Naive thymus-derived CD8-positive, alpha-beta T cell (primary cell): ENCODE data around the gene TOMM20. TPM values are rescaled to one million over a fixed set of nuclear protein-coding genes. Genes with fewer than 3 reads are reported as not detected.
A peak's percentile ranks its signal among the peaks of the same experiment; 100 is the strongest.

Source experiments
- ATAC-seq, 2 donors: fragments of 150-1000 bp; cut with Tn5 transposase in 1 of 2; sonication (Bioruptor Pico), chemical (Tn5 transposase) in 1 of 2; 1 replicate in 1 of 2; 2 replicates in 1 of 2; pipeline ENCODE4 v1.10.0; 2021; ENCODE audit warnings: mild to moderate bottlenecking in 2 of 2, moderate library complexity in 2 of 2
- POLR2A ChIA-PET: fragments of 350-600 bp; sonication (Branson Sonifier 250); formaldehyde crosslinking; loops from one replicate; lab custom pipeline; 2021; ENCODE audit warnings: antibody characterized with exemption; lab: Charles Lee
- DNase-seq, 10 donors: peaks; one replicate each; pipeline versions ENCODE4 v3.0.0 to v3.0.0-alpha.2; 2020 to 2022
- H3K27ac Mint-ChIP-seq, 10 donors: one replicate each; pipeline ENCODE4 v1.8.0; 2020 to 2022; ENCODE audit warnings: mild to moderate bottlenecking in 10 of 10, mixed read lengths in 10 of 10, moderate library complexity in 4 of 10, inconsistent platforms in 1 of 10
- H3K27me3 Mint-ChIP-seq, 5 donors: one replicate each; pipeline ENCODE4 v1.8.0; 2021 to 2022; ENCODE audit warnings: mixed read lengths in 5 of 5
- H3K36me3 Mint-ChIP-seq, 3 donors: one replicate each; pipeline ENCODE4 v1.8.0; 2020 to 2022; ENCODE audit warnings: mixed read lengths in 3 of 3, mild to moderate bottlenecking in 2 of 3, inconsistent platforms in 1 of 3
- H3K4me1 Mint-ChIP-seq, 4 donors: one replicate each; pipeline ENCODE4 v1.8.0; 2021 to 2022; ENCODE audit warnings: mixed read lengths in 4 of 4
- H3K4me3 Mint-ChIP-seq, 10 donors: one replicate each; pipeline ENCODE4 v1.8.0; 2020 to 2022; ENCODE audit warnings: mild to moderate bottlenecking in 10 of 10, mixed read lengths in 10 of 10, moderate library complexity in 6 of 10, inconsistent platforms in 1 of 10
- H3K9me3 Mint-ChIP-seq, 9 donors: one replicate each; pipeline ENCODE4 v1.8.0; 2020 to 2022; ENCODE audit warnings: mixed read lengths in 9 of 9, mild to moderate bottlenecking in 3 of 9, inconsistent platforms in 1 of 9, moderate library complexity in 1 of 9
- polyA plus RNA-seq, 3 donors: library from polyadenylated mRNA; unstranded; fragments of 300-500 nt; fragmentation: Illumina TruSeq; gene quantifications; one replicate each; pipeline ENCODE4 v1.2.3, GENCODE V29; 2021
- total RNA-seq, 8 experiments: library from RNA in 2 of 8; stranded (reverse) in 2 of 8; gene quantifications; one replicate each; pipeline ENCODE4 v1.2.3 and lab custom pipeline; 2021 to 2026

The TOMM20 gene
- total and polyA plus RNA-seq, 5 experiments from 2014 or later, result 56.6 to 111 (median 67.0) TPM

DNA sequence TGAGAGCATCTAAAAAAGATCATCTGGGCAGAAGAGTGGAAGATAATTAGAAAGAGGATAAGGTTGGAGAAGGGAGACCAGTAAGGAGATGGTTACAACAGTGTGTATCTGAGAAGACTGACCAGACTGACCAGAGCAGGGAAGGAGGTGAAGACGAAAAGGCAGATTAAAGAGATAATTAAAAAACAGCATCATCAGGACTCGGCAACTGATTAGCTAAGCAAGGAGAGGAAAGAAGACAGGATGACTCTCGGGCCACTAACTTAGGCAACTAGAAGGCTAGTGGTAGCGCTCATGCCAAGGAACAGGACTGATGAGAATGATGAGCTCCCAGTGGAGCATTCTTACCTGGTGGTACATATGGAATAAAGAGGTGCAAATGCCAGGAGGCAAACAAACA lies 28.5 kb upstream of the TOMM20 start:
- no peak for DNase-seq
- Mint-ChIP-seq H3K4me1 (peaks cover 12 to 43% (median 33%) of the 10 kb centered on the region in 4 donors), H3K36me3 (peaks cover 6 to 47% (median 19%) of the 10 kb centered on the region in 3 donors), H3K27ac (no peak overlapping the region), H3K4me3 (no peak overlapping the region), H3K27me3 (no peaks in the 10 kb centered on the region), H3K9me3 (no peaks in the 10 kb centered on the region)
- POLR2A ChIA-PET, result interaction anchor here (1.1 to 1.8 kb wide), 3 partner anchors 10 to 16 kb away, joined by 3 to 5 read pairs (median 4); no protein-coding TSS in a partner anchor
- no peak for ATAC-seq

DNA sequence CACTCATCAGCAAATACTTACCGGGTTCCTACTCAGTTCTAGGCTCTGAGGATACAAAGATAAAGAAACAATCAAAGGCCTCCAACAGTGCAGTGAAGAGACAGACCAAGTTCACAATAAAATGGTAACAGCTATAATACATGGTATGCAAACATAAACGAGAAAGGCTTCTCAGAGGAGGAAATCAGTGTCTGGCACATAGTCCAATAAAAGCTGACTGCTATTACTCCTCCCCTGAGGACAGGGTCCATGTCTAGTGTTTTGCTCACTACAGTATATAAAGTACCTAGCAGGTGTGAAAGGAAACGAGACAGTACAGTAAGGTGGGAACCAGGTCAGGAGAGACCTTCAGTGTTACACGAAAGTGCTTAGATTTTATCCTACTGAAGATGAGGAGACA lies 28.1 kb upstream of the TOMM20 start:
- Mint-ChIP-seq H3K4me3 (no peak overlapping the region), H3K27ac (no peak overlapping the region), H3K9me3 (no peaks in the 10 kb centered on the region), H3K4me1 (peaks cover 11 to 43% (median 30%) of the 10 kb centered on the region in 4 donors), H3K36me3 (peaks cover 6 to 50% (median 19%) of the 10 kb centered on the region in 3 donors), H3K27me3 (no peaks in the 10 kb centered on the region)
- ATAC-seq (no peak), DNase-seq (no peak)
- POLR2A ChIA-PET, result interaction anchor here (0.6 to 1.8 kb wide), 3 partner anchors 12 to 258 kb away, joined by 3 to 5 read pairs (median 3); no protein-coding TSS in a partner anchor

- Mint-ChIP-seq H3K36me3 (peaks cover 6 to 54% (median 21%) of the 10 kb centered on the region in 3 donors), H3K4me1 (peaks cover 10 to 42% (median 30%) of the 10 kb centered on the region in 4 donors), H3K27ac (peak overlapping the region in 1 of 10 donors; percentile 8), H3K9me3 (no peaks in the 10 kb centered on the region), H3K4me3 (no peak overlapping the region), H3K27me3 (no peaks in the 10 kb centered on the region)
- POLR2A ChIA-PET, result interaction anchor here (0.6 to 0.7 kb wide), 2 partner anchors 259 to 710 kb away, joined by 3 to 4 read pairs; no protein-coding TSS in a partner anchor
- ATAC-seq (no peak), DNase-seq (no peak)
Measured at GRCh38 chr1:235156265-235156664, 27.6 kb upstream of the TOMM20 start.

DNA sequence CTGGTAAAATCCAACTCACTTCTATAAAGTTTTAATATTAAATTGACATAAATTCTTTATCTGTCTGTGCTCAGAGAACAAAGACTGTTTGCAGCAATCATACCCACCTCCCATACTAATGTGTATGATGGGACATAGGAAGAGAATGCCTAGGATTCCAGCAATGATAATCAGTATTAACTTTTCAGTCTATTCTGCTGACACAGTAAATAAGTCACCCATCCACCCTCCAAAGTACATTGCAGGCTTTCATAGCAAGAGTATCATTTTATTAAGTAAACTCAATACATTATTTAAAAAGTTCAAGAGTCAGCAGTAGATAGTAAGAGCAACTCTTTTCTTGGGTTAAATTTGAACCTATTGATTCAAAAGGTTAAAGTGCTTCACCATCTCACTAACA lies 23.6 kb upstream of the TOMM20 start:
- H3K36me3 Mint-ChIP-seq, result peaks cover 0 to 79% (median 20%) of the 10 kb centered on the region in 3 donors
- POLR2A ChIA-PET, result interaction anchor here (0.7 kb wide), 1 partner anchor 9 kb away, joined by 3 read pairs; no protein-coding TSS in a partner anchor
- DNase-seq (no peak), ATAC-seq (no peak)
- H3K4me1 Mint-ChIP-seq, result peaks cover 16 to 41% (median 32%) of the 10 kb centered on the region in 4 donors
- no peak overlapping the region for H3K27ac Mint-ChIP-seq
- no peak overlapping the region for H3K4me3 Mint-ChIP-seq
- no peaks in the 10 kb centered on the region for H3K9me3 Mint-ChIP-seq
- H3K27me3 Mint-ChIP-seq, result no peaks in the 10 kb centered on the region

DNA sequence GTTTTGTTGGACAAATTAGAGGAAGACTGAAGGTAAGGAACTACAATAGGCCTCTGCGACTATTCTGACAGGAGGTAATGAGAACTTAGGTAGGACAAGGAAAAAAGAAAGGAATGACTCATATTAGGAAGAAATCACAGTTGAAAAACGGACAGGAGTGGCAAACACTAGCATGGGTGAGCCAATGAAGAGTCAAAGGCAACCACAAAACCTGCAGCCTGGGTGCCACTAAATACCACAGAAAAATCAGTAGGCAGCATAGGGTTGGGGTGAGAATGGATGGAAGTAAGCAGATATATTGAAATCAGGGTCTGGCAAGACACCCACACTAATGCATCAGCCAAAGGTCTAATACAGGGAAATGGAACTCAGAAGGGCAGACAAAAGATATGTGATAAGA lies 22.4 kb upstream of the TOMM20 start:
- Mint-ChIP-seq H3K4me1 (peaks cover 18 to 42% (median 34%) of the 10 kb centered on the region in 4 donors), H3K36me3 (peaks cover 0 to 87% (median 21%) of the 10 kb centered on the region in 3 donors), H3K27ac (peak overlapping the region in 6 of 10 donors; percentile 5 to 68 (median 30)), H3K27me3 (no peaks in the 10 kb centered on the region), H3K9me3 (no peaks in the 10 kb centered on the region), H3K4me3 (peak overlapping the region in 5 of 10 donors; percentile 1 to 35 (median 22))
- ATAC-seq (no peak), DNase-seq (no peak)
- POLR2A ChIA-PET, result no interaction called here

DNA sequence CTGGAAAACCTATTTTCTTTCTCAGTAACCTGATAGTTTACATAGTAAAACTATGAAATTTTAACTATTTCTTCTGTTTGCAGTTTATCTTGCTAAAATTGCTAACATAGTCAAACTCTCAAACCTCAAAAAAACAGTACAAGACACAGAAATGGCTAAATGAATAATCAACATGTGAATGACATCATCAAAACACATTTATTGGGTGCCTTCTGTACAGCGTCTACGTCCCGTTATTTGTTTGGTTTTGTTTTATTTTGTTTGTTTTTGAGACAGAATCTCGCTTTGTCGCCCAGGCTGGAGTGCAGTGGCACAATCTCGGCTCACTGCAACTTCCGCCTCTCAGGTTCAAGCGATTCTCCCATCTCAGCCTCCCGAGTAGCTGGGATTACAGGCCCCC lies 21.2 kb upstream of the TOMM20 start:
- DNase-seq (no peak), ATAC-seq (no peak)
- Mint-ChIP-seq H3K36me3 (peaks cover 0 to 91% (median 20%) of the 10 kb centered on the region in 3 donors), H3K4me1 (peaks cover 19 to 47% (median 34%) of the 10 kb centered on the region in 4 donors), H3K9me3 (no peaks in the 10 kb centered on the region), H3K27me3 (no peaks in the 10 kb centered on the region), H3K27ac (peak overlapping the region in 1 of 10 donors; percentile 62), H3K4me3 (no peak overlapping the region)
- POLR2A ChIA-PET, result no interaction called here

GRCh38 chr1:235147269-235147668 lies 18.6 kb upstream of the TOMM20 start:
- no peak for DNase-seq
- Mint-ChIP-seq H3K27me3 (no peaks in the 10 kb centered on the region), H3K4me1 (peaks cover 17 to 34% (median 22%) of the 10 kb centered on the region in 4 donors), H3K36me3 (peaks cover 0 to 86% (median 10%) of the 10 kb centered on the region in 3 donors), H3K9me3 (no peaks in the 10 kb centered on the region), H3K4me3 (no peak overlapping the region), H3K27ac (peak overlapping the region in 2 of 10 donors; percentile 33 to 47)
- no peak for ATAC-seq
- POLR2A ChIA-PET, result interaction anchor here (1.1 kb wide), 1 partner anchor 11 kb away, joined by 4 read pairs; no protein-coding TSS in a partner anchor

GRCh38 chr1:235145639-235146038 lies 17.0 kb upstream of the TOMM20 start:
- Mint-ChIP-seq H3K27ac (peak overlapping the region in 1 of 10 donors; percentile 31), H3K27me3 (no peaks in the 10 kb centered on the region), H3K36me3 (peaks cover 0 to 87% (median 6%) of the 10 kb centered on the region in 3 donors), H3K9me3 (no peaks in the 10 kb centered on the region), H3K4me1 (peaks cover 8 to 29% (median 15%) of the 10 kb centered on the region in 4 donors), H3K4me3 (peak overlapping the region in 1 of 10 donors; percentile 34)
- POLR2A ChIA-PET, result interaction anchor here (1.6 kb wide), 2 partner anchors 12 to 15 kb away, joined by 4 to 5 read pairs; partner anchors contain the start of gene RBM34
- DNase-seq, result no peak
- no peak for ATAC-seq

GRCh38 chr1:235142991-235143390 lies 14.4 kb upstream of the TOMM20 start:
- Mint-ChIP-seq H3K4me1 (peaks cover 11 to 26% (median 14%) of the 10 kb centered on the region in 4 donors), H3K9me3 (no peaks in the 10 kb centered on the region), H3K36me3 (peaks cover 0 to 83% (median 11%) of the 10 kb centered on the region in 3 donors), H3K27ac (no peak overlapping the region), H3K4me3 (no peak overlapping the region), H3K27me3 (no peaks in the 10 kb centered on the region)
- DNase-seq (no peak), ATAC-seq (no peak)
- POLR2A ChIA-PET, result interaction anchor here (0.6 kb wide), 2 partner anchors 9 to 544 kb away, joined by 3 to 4 read pairs; no protein-coding TSS in a partner anchor

- POLR2A ChIA-PET, result interaction anchor here (1.3 to 1.4 kb wide), 2 partner anchors 10 to 21 kb away, joined by 4 read pairs; partner anchors contain the start of gene RBM34
- H3K9me3 Mint-ChIP-seq, result no peaks in the 10 kb centered on the region
- H3K4me1 Mint-ChIP-seq, result peaks cover 4 to 18% (median 13%) of the 10 kb centered on the region in 4 donors
- peaks cover 10 to 90% (median 29%) of the 10 kb centered on the region in 3 donors for H3K36me3 Mint-ChIP-seq
- ATAC-seq, result no peak
- no peak overlapping the region for H3K4me3 Mint-ChIP-seq
- no peak for DNase-seq
- H3K27me3 Mint-ChIP-seq, result no peaks in the 10 kb centered on the region
- peak overlapping the region in 4 of 10 donors; percentile 17 to 66 (median 42) for H3K27ac Mint-ChIP-seq
Measured at GRCh38 chr1:235139315-235139714, 10.7 kb upstream of the TOMM20 start.

GRCh38 chr1:235138821-235139220 lies 10.2 kb upstream of the TOMM20 start:
- no peak for DNase-seq
- no peak overlapping the region for H3K4me3 Mint-ChIP-seq
- H3K27me3 Mint-ChIP-seq, result no peaks in the 10 kb centered on the region
- peaks cover 10 to 90% (median 29%) of the 10 kb centered on the region in 3 donors for H3K36me3 Mint-ChIP-seq
- H3K27ac Mint-ChIP-seq, result peak overlapping the region in 5 of 10 donors; percentile 3 to 84 (median 53)
- H3K9me3 Mint-ChIP-seq, result no peaks in the 10 kb centered on the region
- peaks cover 4 to 18% (median 12%) of the 10 kb centered on the region in 4 donors for H3K4me1 Mint-ChIP-seq
- no peak for ATAC-seq
- POLR2A ChIA-PET, result interaction anchor here (0.5 to 1.4 kb wide), 3 partner anchors 10 to 275 kb away, joined by 4 read pairs; partner anchors contain the start of gene RBM34

DNA sequence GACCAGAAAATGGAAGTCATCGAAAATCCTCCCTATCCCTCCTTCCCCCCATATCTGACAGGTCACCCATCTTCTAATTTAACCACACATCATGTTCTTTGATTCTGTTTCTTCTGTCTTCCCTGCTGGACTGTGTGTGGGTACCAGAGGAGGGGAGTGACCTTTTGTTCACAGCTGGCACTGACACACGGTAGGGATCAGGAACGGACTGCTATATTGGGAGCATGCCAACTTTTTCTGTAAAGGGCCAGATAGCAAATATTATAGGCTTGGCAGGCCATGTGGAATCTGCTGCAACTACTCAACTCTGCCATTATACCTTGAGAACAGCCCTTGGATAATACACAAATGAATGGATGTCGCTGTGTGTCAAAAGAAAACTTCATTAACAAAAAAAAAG lies 7.5 kb upstream of the TOMM20 start:
- DNase-seq (no peak), ATAC-seq (no peak)
- peaks cover 10 to 85% (median 26%) of the 10 kb centered on the region in 3 donors for H3K36me3 Mint-ChIP-seq
- H3K4me1 Mint-ChIP-seq, result peaks cover 1 to 14% (median 6%) of the 10 kb centered on the region in 4 donors
- POLR2A ChIA-PET, result interaction anchor here (0.6 to 1.1 kb wide), 2 partner anchors 25 to 580 kb away, joined by 3 read pairs; partner anchors contain the start of gene RBM34
- peak overlapping the region in 3 of 10 donors; percentile 37 to 53 (median 49) for H3K27ac Mint-ChIP-seq
- H3K27me3 Mint-ChIP-seq, result no peaks in the 10 kb centered on the region
- no peaks in the 10 kb centered on the region for H3K9me3 Mint-ChIP-seq
- no peak overlapping the region for H3K4me3 Mint-ChIP-seq

GRCh38 chr1:235134171-235134570 lies 5.5 kb upstream of the TOMM20 start:
- Mint-ChIP-seq H3K4me1 (peaks cover 1 to 9% (median 4%) of the 10 kb centered on the region in 4 donors), H3K27ac (peak overlapping the region in 1 of 10 donors; percentile 66), H3K4me3 (no peak overlapping the region), H3K9me3 (no peaks in the 10 kb centered on the region), H3K36me3 (peaks cover 10 to 75% (median 23%) of the 10 kb centered on the region in 3 donors), H3K27me3 (no peaks in the 10 kb centered on the region)
- POLR2A ChIA-PET, result no interaction called here
- DNase-seq (no peak), ATAC-seq (no peak)
